Activated T-cell treated with anti-CD3 and anti-CD28 coated beads, Interleukin-2, amount 50 U/mL, for 1 hour (primary cell): ENCODE measurements around the gene UIMC1.
"Not testable (repeated sequence)": the region's sequence is repeated elsewhere in the genome, so short reads cannot be mapped to it uniquely, and the experiment has no call there.

ENCODE experiments used
- DNase-seq: peaks from one replicate; pipeline ENCODE4 v3.0.0-alpha.2; 2020

Gene UIMC1

DNA sequence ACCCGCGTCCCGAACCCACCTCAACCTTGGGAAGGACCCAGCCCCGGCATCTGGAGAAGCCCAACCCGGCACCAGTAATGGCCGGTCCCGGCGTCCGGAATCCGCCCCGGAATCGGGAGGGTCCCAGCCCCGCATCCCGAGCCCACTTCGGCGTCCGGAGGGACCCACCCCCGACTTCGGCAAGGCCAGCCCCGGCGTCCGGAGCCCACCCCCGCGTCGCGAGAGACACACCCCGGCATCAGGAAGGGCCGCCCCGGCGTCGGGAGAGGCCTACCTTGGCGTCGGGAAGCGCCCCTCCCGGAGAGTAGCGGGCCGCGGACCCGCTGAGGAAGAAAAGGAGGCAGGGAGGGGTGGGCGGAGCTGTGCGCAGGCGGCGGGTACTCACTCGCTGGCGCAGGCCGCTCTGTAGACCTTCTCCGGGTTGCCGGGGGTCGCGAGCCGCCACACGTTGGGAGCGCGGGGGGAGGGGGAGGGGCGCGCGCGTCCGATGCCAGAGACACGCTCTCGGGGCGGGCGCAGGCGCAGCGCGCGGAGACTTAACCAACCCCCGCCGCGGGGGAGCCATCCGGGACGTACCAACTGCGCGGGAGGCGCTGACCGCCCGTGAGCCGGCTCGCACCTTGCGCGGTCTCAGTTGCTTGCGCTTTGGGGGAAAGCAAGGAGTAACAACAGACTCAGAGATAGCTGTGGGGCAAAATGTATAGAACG lies at the start of gene UIMC1:
Gene UIMC1 (minus strand): TSS at position 515 of the 708 bp plus-strand sequence. CDS start 24,164 bp downstream, outside the sequence.
- DNase-seq = peak; percentile 96

DNA sequence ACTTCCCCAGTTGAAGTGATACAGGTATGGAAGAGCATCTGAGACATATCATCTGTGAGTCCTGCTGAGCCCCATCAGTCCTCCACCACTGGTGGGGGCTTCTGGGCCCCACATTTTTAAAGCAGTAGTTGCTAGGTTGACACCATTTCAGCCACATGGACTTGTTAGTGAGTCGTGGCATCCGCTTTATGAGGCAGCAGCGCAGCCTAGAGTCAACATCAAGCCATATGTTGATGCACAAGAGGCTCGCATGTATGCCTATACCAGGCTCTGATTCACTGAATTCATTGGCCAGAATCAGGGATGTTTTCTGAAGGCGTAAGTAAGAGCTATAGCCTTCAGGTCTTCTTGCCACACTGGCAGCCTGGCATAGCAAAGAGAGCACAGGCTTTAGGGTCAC lies 42.7 kb upstream of the UIMC1 start:
- no peak for DNase-seq

DNA sequence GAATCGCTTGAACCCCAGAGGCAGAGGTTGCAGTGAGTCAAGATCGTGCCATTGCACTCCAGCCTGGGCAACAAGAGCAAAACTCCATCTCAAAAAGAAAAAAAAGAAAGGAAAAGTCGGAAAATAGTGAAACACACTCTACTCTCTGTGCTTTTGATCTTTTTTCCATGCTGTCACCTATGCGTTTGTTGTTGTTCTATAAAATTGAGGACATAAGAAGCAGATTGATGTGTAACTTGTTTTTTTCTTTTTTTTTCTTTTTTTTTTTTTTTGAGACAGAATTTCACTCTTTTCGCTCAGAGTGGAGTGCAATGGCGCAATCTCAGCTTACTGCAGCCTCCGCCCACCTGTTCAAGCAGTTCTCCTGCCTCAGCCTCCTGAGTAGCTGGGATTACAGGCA lies 42.0 kb upstream of the UIMC1 start:
- not testable (repeated sequence) for DNase-seq

- no peak for DNase-seq
Observed at GRCh38 chr5:177045631-177046030, 39.1 kb upstream of the UIMC1 start.

DNA sequence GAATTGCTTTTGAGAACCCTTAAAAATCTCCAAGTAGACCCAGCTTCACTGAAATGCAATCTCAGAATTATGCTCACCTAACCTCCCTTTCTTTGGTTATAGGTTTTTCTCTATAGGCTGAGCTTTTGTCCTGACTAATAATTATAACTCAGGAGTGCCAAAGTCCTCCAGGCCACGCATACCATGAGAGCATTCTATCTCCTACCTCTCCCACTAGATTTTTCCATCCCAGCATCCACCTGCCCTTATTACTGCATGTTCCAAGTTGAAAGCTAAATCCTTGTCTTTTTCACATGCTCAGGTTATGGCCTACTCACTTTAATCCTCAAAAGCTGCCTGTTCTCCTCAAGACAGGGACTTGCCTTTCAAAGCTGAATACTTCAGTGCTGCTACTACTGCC lies 38.1 kb upstream of the UIMC1 start:
- no peak for DNase-seq

GRCh38 chr5:177043958-177044357 lies 37.4 kb upstream of the UIMC1 start:
- DNase-seq = no peak

GRCh38 chr5:177043114-177043513 lies 36.5 kb upstream of the UIMC1 start:
- no peak for DNase-seq

- no peak for DNase-seq
Observed at GRCh38 chr5:177041936-177042335, 35.4 kb upstream of the UIMC1 start.

DNA sequence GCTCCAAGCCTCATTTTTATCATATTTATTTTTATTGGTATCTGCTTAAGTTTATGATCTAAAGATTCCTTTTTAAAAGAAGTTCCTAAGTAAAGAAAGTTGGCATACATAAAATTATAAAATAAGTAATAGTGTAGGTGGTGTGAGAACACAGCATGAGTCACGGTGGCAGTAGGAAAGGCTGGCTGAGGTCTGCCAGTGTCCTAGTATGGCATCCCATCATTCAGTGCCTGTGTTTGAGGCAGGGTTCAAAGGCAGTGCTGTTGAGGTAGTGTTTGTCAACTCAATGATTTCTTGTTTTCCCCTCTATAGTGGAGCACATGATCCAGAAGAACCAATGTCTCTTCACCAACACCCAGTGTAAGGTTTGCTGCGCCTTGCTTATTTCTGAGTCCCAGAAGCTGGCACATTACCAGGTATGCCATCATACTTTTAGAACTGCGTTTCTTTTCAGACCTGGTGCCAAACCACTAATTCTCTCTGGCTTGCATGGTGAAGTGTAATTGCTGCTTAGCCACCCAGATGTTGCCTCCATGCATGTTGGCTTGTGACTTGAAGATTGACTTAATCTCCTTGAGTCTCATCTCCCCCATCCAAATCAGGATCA lies 34.3 kb upstream of the UIMC1 start:
- DNase-seq = no peak

GRCh38 chr5:177036921-177037320 lies 30.3 kb upstream of the UIMC1 start:
- no peak for DNase-seq

DNA sequence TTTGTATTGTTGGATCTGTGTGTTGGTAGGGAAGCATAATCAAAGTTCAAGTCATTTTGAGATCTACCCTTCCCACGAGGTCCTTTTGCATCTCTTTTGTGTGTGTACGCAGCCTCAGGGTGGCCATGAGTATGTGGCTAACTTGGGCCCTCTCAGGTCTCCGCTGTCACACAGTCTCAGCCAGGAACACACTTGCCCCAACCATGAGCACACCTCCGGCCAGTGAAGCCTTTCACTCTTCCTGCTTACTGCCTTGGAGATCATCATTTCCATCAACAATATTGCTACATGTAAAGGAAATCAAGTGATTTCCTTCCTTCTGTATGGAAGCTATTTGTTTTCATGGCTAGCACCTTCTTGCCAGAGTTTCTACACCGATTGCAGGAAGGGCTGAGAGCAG lies 29.9 kb upstream of the UIMC1 start:
- no peak for DNase-seq

DNA sequence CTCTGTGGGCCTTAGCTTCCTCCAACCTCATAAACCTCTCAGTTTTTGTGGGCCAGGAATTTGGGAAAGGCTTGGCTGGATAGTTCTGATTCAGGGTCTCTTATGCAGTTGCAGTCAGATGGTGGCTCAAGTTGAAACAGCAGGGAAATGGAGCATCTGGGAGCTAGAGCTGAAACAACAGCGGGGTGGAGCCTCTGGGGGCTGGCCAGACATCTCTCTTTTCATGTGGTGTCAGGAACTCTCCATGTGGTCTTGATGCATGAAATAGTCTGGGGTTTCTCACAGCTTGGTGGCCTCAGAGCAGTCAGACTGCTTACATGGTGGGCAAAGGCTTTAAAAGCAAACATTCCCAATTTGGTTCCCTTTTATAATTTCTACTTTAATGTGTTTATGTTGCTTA lies 29.4 kb upstream of the UIMC1 start:
- DNase-seq = no peak

DNA sequence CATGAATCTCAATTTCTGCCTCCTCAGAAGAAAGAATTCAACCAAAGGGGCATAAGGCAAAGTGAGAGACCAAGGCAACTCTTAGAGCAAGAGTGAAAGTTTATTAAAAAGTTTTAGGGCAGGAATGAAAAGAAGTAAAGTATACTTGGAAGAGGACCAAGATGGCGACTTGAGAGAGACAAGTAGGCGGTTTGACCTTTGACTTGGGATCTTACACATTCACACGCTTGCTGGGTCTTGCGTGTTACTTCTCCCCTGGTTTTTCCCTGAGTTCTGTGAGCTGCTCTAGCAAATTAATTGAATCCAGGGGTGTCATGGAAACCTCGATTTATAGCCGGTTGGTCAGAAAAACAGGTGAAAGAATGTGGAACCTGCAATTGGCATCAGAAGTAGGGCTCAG lies 22.9 kb upstream of the UIMC1 start:
- no peak for DNase-seq

DNA sequence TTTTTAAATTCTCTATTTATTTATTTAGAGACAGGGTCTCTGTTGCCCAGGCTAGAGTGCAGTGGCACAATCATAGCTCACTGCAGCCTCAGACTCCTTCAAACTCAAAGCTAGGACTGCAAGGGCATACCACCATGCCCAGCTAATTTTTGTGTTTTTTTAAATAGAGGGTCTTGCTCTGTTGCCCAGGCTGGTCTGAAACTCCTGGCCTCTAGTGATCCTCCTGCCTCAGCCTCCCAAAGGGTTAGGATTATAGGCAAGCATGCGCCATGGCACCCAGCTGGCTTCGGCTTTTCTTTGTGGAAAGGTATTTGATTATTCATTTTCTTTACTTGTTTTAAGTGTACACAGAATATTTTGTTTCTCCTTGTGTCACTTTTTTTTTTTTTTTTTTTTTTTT lies 21.1 kb upstream of the UIMC1 start:
- DNase-seq = no peak

GRCh38 chr5:177025101-177025601 lies 18.6 kb upstream of the UIMC1 start:
- DNase-seq = no peak

- DNase-seq = no peak
Observed at GRCh38 chr5:177024559-177024958, 18.0 kb upstream of the UIMC1 start.

- DNase-seq = no peak
Observed at GRCh38 chr5:177023303-177023664, 16.7 kb upstream of the UIMC1 start.

DNA sequence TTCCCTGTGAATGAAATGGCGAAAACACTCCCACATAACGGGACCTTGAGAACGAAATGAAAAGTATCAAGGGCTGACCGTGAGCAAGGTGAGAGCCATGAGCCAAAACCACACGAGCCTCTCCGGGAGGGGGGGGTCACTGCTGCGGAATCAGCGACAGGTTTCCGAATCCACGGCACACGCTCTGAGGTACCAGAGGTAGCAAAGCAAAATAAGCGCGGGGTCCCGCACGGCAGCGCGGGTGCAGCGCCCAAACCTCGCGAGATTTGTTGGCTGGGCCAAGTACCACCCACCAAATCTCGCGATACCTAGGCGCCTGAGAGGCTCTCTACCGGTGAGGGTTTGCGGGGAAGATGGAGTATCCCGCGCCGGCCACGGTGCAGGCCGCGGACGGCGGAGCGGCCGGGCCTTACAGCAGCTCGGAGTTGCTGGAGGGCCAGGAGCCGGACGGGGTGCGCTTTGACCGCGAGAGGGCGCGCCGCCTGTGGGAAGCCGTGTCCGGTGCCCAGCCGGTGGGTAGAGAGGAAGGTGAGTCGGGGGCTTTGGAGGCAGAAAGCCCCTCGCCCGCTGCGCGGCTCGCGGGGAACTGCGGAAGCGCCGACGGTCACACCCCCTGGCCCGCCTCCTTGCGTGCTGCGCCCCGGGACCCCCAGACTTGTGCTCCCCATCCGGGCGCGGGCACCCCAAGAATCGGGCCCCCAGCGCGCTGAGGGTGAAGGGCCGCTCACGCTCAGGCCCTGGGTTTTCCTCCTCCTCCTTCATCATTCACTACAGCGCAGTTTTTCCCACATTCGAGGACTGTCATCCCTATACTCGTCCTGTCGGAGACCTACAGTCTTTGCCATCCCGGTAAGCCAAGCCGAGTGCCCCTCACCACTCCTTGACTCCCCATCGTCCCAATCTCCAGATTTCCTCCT lies 16.1 kb upstream of the UIMC1 start, which contains the start of gene ZNF346:
Gene ZNF346 (plus strand): TSS at position 311 of the 917 bp plus-strand sequence. CDS start 43 bp downstream, at position 354.
- DNase-seq = peak; percentile 89

GRCh38 chr5:177020033-177020432 lies 13.5 kb upstream of the UIMC1 start:
- no peak for DNase-seq

GRCh38 chr5:177018341-177018740 lies 11.8 kb upstream of the UIMC1 start:
- no peak for DNase-seq

DNA sequence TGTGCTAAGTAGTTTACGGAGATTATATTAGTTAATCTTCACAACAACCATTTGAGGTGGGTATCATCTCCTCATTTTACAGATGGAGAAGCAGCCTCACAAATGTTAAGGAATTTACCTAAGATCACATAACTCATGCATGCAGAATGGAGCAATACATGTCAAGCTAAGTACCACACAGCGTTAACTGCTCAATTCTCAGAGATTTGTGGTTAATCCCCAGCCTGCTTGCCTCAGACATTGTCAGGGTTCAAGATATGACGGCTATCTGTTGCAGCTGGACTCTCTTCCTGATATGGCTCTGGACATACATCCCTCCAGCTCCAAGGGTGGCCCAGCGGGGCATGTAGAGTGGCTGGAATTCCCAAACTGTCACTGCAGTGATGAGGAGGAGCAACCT lies 8.6 kb upstream of the UIMC1 start:
- no peak for DNase-seq

DNA sequence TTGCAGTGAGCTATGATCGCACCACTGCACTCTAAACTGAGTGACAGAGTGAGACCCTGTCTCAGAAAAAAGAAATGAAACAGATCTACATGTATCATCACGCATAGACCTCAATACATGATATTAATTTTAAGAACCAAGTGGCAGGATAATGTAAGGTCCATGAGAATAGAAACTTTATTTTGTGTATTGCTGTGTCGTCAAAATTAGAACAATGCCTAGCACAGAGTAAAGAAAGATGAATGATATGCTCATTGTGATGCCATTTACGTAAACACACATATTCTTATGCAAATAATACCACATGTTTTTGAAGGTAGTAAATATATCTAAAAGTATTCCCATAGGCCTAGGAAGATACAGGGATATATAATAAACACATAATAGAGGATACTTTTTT lies 3.6 kb upstream of the UIMC1 start:
- no peak for DNase-seq

- no peak for DNase-seq
Observed at GRCh38 chr5:177008716-177009115, 2.1 kb upstream of the UIMC1 start.
